ENCODE measurements around the gene MUC2. TPM values are rescaled to one million over a fixed set of nuclear protein-coding genes. Genes with fewer than 3 reads are reported as not detected.

MUC2 gene
- total and polyA plus RNA-seq, 2 of the 13 experiments (the other 11 are each of a cell fraction or from before 2014, with no cell fraction given), result not detected

GRCh38 chr11:1078191-1078601, 3.5 kb downstream of the MUC2 start:
- Histone ChIP-seq H3K9ac (ENCODE audit: insufficient read depth, low read depth, low read length) (no peak overlapping the region), H2AFZ (ENCODE audit: low read length) (no peak overlapping the region), H3K4me2 (ENCODE audit: low read depth, low read length) (no peak overlapping the region), H3K79me2 (ENCODE audit: insufficient read depth, low read length) (no peaks in the 10 kb centered on the region), H3K27me3 (ENCODE audit: control insufficient read depth in 1 of 2, insufficient read depth in 2 of 2, low read length in 2 of 2) (peaks cover 12 to 39% of the 10 kb centered on the region in 2 experiments; a peak in 4 of 5 replicates), H3K4me3 (replicated peaks in 1 of 3; ENCODE audit: insufficient read depth in 1 of 3, low read depth in 2 of 3, low read length in 3 of 3) (no peak overlapping the region), H4K20me1 (ENCODE audit: insufficient read depth, low read length) (no peaks in the 10 kb centered on the region), H3K36me3 (replicated peaks in 1 of 2; ENCODE audit: control insufficient read depth in 1 of 2, insufficient read depth in 2 of 2, low read length in 2 of 2) (no peaks in the 10 kb centered on the region), H3K27ac (ENCODE audit: extremely low read length, insufficient read depth, low read length) (no peak overlapping the region), H3K4me1 (ENCODE audit: insufficient read depth, low read length) (peaks cover 12% of the 10 kb centered on the region), H3K9me3 (ENCODE audit: low read length) (no peaks in the 10 kb centered on the region)
- no TSS peak for BruUV-seq (replicated peaks)
- in situ Hi-C loops (cut with HindIII; ENCODE audit: extremely low pct_ligation_motif_present, low pct_unique_long_range_greater_than_20kb), result no loop called here
- 90% methylated on average over 2 of the region's 39 CpGs for WGBS (ENCODE audit: low lambda C conversion rate)
- intact Hi-C loops (cut with micrococcal nuclease; ENCODE audit: unreplicated experiment), result no loop called here
- no peak for DNase-seq (ENCODE audit: low spot score)
- CTCF ChIA-PET (ENCODE audit: low intra/inter-chr PET ratio, low total read pairs), result no interaction called here
- POLR2A ChIA-PET, result no interaction called here
- FAIRE-seq, result no peak
- ATAC-seq, result no peak
- no peak for TF ChIP-seq ZNF460 (CRISPR knock-in tag; IDR thresholded peaks at IDR 0.05; ENCODE audit: borderline replicate concordance)
- no peak for TF ChIP-seq ZNF33B (CRISPR knock-in tag; IDR thresholded peaks at IDR 0.05)
- no peak for TF ChIP-seq DMTF1 (CRISPR knock-in tag; IDR thresholded peaks at IDR 0.05)
- no peak for TF ChIP-seq ZNF136 (CRISPR knock-in tag; IDR thresholded peaks at IDR 0.05; ENCODE audit: low read depth)
- no peak for TF ChIP-seq NFATC3 (CRISPR knock-in tag; IDR thresholded peaks at IDR 0.05)
- TF ChIP-seq ZNF430 (CRISPR knock-in tag; IDR thresholded peaks at IDR 0.05), result no peak
- no peak for TF ChIP-seq ZNF75D (CRISPR knock-in tag; IDR thresholded peaks at IDR 0.05; ENCODE audit: borderline replicate concordance)
- TF ChIP-seq ISX (CRISPR knock-in tag; conservative IDR thresholded peaks at IDR 0.05), result no peak
- TF ChIP-seq, protein P1, sequence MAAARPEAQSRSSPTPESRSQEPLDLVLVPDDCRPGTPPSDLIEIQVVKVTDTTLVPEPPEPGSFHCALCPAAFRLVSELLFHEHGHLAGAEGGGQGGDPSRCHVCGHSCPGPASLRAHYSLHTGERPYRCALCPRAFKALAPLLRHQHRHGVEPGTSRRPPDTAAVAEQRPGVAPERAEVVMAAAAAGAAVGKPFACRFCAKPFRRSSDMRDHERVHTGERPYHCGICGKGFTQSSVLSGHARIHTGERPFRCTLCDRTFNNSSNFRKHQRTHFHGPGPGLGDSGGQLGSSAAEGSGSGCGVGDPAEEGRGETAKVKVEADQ (CRISPR knock-in tag; IDR thresholded peaks at IDR 0.05; ENCODE audit: borderline replicate concordance), result no peak
- no peak for TF ChIP-seq ZBTB4 (CRISPR knock-in tag; IDR thresholded peaks at IDR 0.05; ENCODE audit: borderline replicate concordance)
- TF ChIP-seq ZNF101 (CRISPR knock-in tag; IDR thresholded peaks at IDR 0.05; ENCODE audit: borderline replicate concordance, low read depth), result no peak
- TF ChIP-seq FOXP4 (CRISPR knock-in tag; IDR thresholded peaks at IDR 0.05), result no peak
- TF ChIP-seq ZNF737 (CRISPR knock-in tag; IDR thresholded peaks at IDR 0.05; ENCODE audit: borderline replicate concordance), result no peak
- no peak for TF ChIP-seq POGZ (CRISPR knock-in tag; IDR thresholded peaks at IDR 0.05)
- TF ChIP-seq TOE1 (CRISPR knock-in tag; IDR thresholded peaks at IDR 0.05), result no peak

Data from HepG2 (cell line).